HL-60 (cell line): ENCODE measurements around the gene CFAP65.

Experiments used
- CTCF ChIP-seq: IDR thresholded peaks from one replicate; pipeline ENCODE4 v1.5.1; 2011; ENCODE audit warnings: low read length, control low read depth, inconsistent platforms; ENCODE audit not compliant: insufficient read depth
- SPI1 ChIP-seq: IDR thresholded peaks from 2 replicates; pipeline ENCODE4 v1.6.1; 2012; ENCODE audit warnings: low read depth, mild to moderate bottlenecking, borderline replicate concordance

GRCh38 chr2:219086196-219086595 is 44.9 kb upstream of the CFAP65 start:
- peak; percentile 47; the same call in 1 of the 2 replicates for TF ChIP-seq SPI1
- TF ChIP-seq CTCF: no peak
